Type B pancreatic cell (in vitro differentiated cells): ENCODE results near the gene TAS1R2. TPM values are rescaled to one million over a fixed set of nuclear protein-coding genes. Genes with fewer than 3 reads are reported as not detected.
"Not testable (repeated sequence)": the region's sequence is repeated elsewhere in the genome, so short reads cannot be mapped to it uniquely, and the experiment has no call there.

Experiments
- DNase-seq: peaks from one replicate; pipeline ENCODE4 v3.0.0; 2021; ENCODE audit warnings: mixed read lengths; ENCODE audit not compliant: unreplicated experiment; ENCODE audit errors: extremely low spot score
- H3K27ac Mint-ChIP-seq: 2 replicates; pipeline ENCODE4 v1.8.0; 2021; ENCODE audit warnings: mild to moderate bottlenecking, mixed read lengths
- H3K27me3 Mint-ChIP-seq: 2 replicates; pipeline ENCODE4 v1.8.0; 2021; ENCODE audit warnings: mixed read lengths
- H3K36me3 Mint-ChIP-seq: 2 replicates; pipeline ENCODE4 v1.8.0; 2021; ENCODE audit warnings: mixed read lengths
- H3K4me1 Mint-ChIP-seq: one replicate; pipeline ENCODE4 v1.8.0; 2021; ENCODE audit warnings: mixed read lengths; ENCODE audit not compliant: unreplicated experiment
- H3K4me3 Mint-ChIP-seq: 2 replicates; pipeline ENCODE4 v1.8.0; 2021; ENCODE audit warnings: mild to moderate bottlenecking, mixed read lengths
- H3K9me3 Mint-ChIP-seq: 2 replicates; pipeline ENCODE4 v1.8.0; 2021; ENCODE audit warnings: mixed read lengths
- CTCF ChIP-seq: fragments of 200-600 bp; sonication (generic); conservative IDR thresholded peaks from 2 replicates; pipeline ENCODE4 v1.5.0; 2021; ENCODE audit warnings: antibody characterized with exemption, mild to moderate bottlenecking
- total RNA-seq: library from RNA; stranded (reverse); gene quantifications from 2 replicates; pipeline ENCODE4 v1.2.1, GENCODE V29; 2021; ENCODE audit warnings: low replicate concordance

Gene TAS1R2
- total RNA-seq, 1 donor from 2014 or later: not detected

GRCh38 chr1:18895317-18895716 is 35.9 kb upstream of the TAS1R2 start:
- Mint-ChIP-seq H3K27ac (no peak overlapping the region), H3K27me3 (no peaks in the 10 kb centered on the region), H3K4me1 (peaks cover 2% of the 10 kb centered on the region), H3K36me3 (no peaks in the 10 kb centered on the region), H3K9me3 (no peaks in the 10 kb centered on the region), H3K4me3 (no peak overlapping the region)
- no peak for DNase-seq
- no peak for TF ChIP-seq CTCF

GRCh38 chr1:18893120-18893519 is 33.7 kb upstream of the TAS1R2 start:
- H3K4me1 Mint-ChIP-seq: no peaks in the 10 kb centered on the region
- no peak for TF ChIP-seq CTCF
- DNase-seq: no peak
- H3K4me3 Mint-ChIP-seq: no peak overlapping the region
- H3K27ac Mint-ChIP-seq: no peak overlapping the region
- H3K36me3 Mint-ChIP-seq: no peaks in the 10 kb centered on the region
- no peaks in the 10 kb centered on the region for H3K9me3 Mint-ChIP-seq
- H3K27me3 Mint-ChIP-seq: no peaks in the 10 kb centered on the region

- not testable (repeated sequence) for H3K27me3 Mint-ChIP-seq, H3K9me3 Mint-ChIP-seq, H3K4me1 Mint-ChIP-seq, H3K36me3 Mint-ChIP-seq, DNase-seq, H3K4me3 Mint-ChIP-seq, H3K27ac Mint-ChIP-seq
These were observed 32.4 kb upstream of the TAS1R2 start for GRCh38 chr1:18891858-18892257.

- TF ChIP-seq CTCF: no peak
- no peaks in the 10 kb centered on the region for H3K36me3 Mint-ChIP-seq
- no peak overlapping the region for H3K4me3 Mint-ChIP-seq
- H3K27ac Mint-ChIP-seq: no peak overlapping the region
- DNase-seq: no peak
- H3K9me3 Mint-ChIP-seq: no peaks in the 10 kb centered on the region
- H3K4me1 Mint-ChIP-seq: no peaks in the 10 kb centered on the region
- no peaks in the 10 kb centered on the region for H3K27me3 Mint-ChIP-seq
These were observed 31.9 kb upstream of the TAS1R2 start for GRCh38 chr1:18891426-18891780.

GRCh38 chr1:18890706-18891425 is 31.4 kb upstream of the TAS1R2 start:
- TF ChIP-seq CTCF: no peak
- H3K9me3 Mint-ChIP-seq: no peaks in the 10 kb centered on the region
- H3K36me3 Mint-ChIP-seq: no peaks in the 10 kb centered on the region
- no peak for DNase-seq
- no peaks in the 10 kb centered on the region for H3K4me1 Mint-ChIP-seq
- H3K4me3 Mint-ChIP-seq: no peak overlapping the region
- no peaks in the 10 kb centered on the region for H3K27me3 Mint-ChIP-seq
- no peak overlapping the region for H3K27ac Mint-ChIP-seq

GRCh38 chr1:18886003-18886335 is 26.5 kb upstream of the TAS1R2 start:
- no peak for TF ChIP-seq CTCF
- Mint-ChIP-seq H3K4me3 (no peak overlapping the region), H3K27ac (no peak overlapping the region), H3K27me3 (no peaks in the 10 kb centered on the region), H3K9me3 (no peaks in the 10 kb centered on the region), H3K36me3 (no peaks in the 10 kb centered on the region), H3K4me1 (no peaks in the 10 kb centered on the region)
- DNase-seq: no peak
